DMS79 (cell line): ENCODE results near the gene SLC35G6.
"Not testable (repeated sequence)": the region's sequence is repeated elsewhere in the genome, so short reads cannot be mapped to it uniquely, and the experiment has no call there.

Experiments used
- DNase-seq: peaks from one replicate; lab custom pipeline; 2025; lab: John Stamatoyannopoulos, UW

The SLC35G6 gene

DNA sequence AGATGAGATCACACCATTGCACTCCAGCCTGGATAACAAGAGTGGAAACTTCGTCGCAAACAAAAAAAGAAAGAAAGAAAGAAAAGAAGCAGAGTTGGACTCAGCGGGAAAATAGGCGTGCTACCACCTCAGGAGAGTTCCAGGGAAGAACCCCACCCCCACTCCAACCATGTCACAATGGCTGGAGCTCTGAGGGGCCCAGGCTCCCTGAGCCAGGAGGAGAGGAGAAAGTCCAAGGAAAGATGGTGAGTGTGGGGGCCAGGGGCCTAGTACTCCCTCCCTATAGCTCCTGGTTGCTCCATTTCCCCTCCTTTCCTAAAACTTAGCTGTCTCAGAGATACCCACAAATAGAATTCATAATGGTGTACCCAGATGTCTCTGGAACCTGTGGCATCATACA, at the start of gene SLC35G6:
Gene SLC35G6, plus strand, starts transcription at position 172 of the 400 bp plus-strand sequence. Its CDS starts 71 bp downstream, at position 243.
- DNase-seq: not testable (repeated sequence)

DNA sequence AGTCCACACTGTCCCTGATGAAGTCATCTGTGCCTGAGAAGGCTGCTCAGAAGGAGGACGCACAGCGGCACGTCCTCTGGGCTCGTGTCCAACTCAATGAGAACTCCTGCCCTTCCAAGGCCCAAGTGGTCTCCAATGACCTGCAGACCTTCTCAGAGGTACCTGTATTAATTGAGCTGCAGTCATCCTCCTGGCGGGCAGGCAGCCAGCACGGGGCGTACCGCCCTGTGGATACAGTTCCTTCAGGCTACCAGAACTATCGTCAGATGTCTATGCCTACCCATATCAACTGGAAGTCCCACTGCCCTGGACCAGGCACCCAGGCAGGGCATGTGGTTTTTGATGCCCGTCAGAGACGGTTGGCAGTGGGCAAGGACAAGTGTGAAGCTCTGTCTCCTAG, 49.0 kb upstream of the SLC35G6 start:
- no peak for DNase-seq

DNA sequence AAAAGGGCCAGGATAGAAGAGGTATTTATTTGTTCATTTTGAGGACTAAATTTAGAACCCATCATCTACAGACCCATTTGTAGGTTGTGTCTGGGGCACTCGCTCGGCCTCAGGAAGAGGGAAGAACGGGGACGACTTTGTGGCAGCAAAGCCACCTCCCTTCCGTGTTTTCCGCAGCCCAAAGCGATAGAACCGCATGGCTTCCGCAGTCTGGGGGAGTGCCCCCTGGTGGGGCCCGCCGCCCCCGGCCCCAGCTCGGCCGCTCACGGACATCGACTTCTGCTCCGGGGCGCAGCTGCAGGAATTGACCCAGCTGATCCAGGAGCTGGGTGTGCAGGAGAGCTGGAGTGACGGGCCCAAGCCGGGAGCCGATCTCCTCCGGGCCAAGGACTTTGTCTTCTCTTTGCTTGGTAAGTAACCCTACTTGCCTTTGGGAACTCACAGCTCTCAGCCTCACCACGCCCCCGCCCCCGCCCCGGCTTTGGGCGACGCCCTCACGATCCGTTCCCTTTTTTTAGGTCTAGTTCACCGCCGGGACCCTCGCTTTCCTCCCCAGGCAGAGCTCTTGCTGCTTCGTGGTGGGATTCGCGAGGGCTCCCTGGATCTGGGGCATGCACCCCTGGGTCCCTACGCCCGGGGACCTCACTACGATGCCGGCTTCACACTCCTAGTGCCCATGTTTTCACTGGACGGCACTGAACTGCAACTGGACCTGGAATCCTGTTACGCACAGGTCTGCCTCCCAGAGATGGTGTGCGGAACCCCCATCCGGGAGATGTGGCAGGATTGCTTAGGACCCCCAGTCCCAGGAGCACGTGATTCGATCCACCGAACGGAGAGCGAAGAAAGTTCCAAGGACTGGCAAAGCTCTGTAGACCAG, 45.3 kb upstream of the SLC35G6 start:
- no peak for DNase-seq

DNA sequence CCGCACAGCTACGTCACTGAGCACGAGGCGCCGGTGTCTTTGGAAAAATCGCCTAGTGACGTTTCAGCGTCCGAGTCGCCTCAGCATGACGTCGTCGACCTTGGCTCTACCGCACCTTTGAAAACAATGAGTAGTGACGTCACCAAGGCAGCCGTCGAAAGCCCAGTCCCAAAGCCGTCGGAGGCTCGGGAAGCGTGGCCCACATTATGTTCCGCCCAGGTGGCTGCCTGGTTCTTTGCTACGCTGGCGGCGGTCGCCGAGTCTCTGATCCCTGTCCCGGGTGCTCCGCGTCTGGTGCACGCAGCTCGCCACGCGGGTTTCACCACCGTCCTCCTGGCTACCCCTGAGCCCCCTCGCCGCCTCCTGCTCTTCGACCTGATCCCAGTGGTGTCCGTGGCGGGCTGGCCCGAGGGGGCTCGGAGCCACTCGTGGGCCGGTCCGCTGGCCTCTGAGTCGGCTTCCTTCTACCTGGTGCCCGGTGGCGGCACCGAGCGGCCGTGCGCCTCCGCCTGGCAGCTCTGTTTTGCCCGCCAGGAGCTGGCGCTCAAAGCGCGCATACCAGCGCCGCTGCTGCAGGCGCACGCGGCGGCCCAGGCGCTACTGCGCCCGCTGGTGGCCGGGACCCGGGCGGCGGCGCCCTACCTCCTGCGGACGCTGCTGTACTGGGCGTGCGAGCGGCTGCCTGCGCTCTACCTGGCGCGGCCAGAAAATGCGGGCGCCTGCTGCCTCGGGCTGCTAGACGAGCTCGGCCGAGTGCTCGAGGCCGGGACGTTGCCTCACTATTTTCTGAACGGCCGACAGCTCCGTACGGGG, 44.5 kb upstream of the SLC35G6 start:
- DNase-seq: peak; percentile 54

DNA sequence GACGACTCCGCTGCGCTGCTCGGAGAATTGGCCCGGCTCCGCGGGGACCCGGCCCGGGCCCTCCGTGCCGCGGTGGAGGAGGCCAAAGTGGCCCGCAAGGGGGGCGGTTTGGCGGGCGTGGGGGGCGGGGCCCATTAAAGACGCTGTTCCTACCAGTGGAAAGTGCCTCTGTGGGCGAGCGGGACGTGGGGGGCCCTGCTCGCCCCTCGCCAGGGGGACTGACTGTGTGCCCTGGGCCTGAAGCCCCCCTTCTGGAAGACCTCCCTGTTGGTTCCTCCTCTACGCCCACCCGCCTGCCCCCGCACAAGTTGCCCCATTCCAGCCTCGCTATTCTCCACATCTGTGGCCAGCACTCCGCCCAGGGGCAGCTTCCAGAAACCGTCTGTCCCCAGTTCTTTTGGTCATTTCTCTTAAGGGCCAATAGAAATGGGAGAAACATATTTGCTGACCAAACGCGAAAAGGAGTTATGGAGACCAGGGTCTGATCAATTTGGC, 43.8 kb upstream of the SLC35G6 start:
- DNase-seq: no peak

DNA sequence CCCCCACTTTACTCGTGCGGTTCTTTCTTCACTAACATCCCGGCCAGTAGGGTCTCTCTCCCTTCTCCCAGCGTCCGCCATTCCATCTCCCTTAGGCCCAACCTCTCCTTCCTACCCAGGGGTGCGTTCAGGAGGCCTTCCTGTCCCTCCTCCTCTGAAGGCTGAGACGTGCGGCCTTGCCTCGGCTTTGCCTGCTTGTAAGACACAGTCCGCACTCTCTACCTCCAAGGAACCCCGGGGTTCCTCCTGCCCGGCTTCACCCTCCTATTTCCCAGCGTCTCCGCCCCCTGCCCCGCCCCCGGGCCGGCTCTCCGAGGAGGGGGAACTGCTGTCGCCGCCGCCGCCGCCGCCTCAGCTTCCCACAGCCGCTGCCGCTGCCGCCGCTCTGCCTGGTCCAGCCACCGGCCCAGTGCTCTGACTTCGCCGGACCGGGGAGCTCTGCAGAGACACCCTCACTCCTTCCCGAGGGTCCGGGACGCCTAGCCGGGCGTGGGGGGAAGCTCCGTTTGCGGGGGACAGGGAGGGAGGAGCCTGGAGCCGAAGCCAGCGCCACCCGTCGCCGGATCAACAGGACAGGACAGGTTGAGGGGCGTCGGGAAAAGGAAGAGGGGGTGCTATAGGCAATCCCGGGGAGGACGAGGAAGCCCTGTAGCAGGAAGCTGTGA, 43.2 kb upstream of the SLC35G6 start:
- no peak for DNase-seq

DNA sequence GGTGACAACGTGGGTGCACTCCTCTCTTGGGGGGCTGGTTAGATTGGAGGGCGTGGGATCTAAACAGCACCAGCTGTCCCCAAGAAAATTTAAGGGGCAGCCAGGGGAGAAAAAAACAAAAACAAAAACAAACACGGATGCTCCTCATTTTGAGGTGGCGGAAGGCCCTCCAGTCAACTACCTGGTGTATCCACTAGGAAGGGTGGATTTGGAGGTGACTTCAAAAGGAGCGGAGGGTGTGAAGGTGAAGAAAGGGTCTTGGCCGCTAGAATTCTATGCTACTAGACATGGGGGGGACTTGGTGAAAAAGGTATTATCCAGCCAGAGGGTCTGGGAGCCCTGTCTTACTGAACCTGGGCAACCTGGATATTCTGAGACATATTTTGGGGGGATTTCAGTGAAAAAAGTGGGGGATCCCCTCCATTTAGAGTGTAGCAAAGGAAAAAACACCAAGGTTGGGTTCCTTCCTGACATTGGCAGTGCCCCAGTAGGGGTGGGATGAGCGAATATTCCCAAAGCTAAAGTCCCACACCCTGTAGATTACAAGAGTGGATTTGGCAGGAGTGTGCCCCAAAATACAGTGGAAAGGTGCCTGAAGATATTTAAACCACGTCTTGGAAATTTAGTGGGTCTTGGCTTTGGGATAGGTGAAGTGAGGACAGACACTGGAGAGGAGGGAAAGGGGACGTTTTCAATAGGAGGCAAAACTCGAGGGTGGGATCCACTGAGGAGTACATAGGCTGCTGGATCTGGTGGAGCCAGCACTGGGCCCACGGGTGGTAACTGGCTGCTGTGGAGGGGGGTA, 42.4 kb upstream of the SLC35G6 start:
- DNase-seq: no peak

DNA sequence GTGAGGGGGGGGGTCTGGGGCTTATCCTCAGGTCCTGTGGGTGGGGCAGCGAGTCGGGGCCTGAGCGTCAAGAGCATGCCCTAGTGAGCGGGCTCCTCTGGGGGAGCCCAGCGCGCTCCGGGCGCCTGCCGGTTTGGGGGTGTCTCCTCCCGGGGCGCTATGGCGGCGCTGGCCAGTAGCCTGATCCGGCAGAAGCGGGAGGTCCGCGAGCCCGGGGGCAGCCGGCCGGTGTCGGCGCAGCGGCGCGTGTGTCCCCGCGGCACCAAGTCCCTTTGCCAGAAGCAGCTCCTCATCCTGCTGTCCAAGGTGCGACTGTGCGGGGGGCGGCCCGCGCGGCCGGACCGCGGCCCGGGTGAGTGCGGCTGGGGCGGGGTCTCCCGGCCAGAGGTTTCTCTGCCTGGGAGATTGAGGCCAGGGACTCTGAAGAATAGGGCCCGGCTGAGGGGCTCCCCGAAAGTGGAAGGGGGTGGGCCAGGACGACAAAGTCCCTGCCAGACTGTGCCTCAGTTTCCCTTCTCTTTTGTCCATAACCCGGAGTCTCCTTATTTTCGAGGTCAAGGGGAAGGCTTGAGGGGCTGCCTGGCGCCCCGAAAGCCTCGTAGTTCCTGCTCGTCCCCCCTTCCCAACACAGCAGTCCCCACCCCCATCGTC, 41.7 kb upstream of the SLC35G6 start, which contains the start of gene FGF11:
Gene FGF11, plus strand, starts transcription at position 51 of the 651 bp plus-strand sequence. Its CDS starts 109 bp downstream, at position 160.
- no peak for DNase-seq

DNA sequence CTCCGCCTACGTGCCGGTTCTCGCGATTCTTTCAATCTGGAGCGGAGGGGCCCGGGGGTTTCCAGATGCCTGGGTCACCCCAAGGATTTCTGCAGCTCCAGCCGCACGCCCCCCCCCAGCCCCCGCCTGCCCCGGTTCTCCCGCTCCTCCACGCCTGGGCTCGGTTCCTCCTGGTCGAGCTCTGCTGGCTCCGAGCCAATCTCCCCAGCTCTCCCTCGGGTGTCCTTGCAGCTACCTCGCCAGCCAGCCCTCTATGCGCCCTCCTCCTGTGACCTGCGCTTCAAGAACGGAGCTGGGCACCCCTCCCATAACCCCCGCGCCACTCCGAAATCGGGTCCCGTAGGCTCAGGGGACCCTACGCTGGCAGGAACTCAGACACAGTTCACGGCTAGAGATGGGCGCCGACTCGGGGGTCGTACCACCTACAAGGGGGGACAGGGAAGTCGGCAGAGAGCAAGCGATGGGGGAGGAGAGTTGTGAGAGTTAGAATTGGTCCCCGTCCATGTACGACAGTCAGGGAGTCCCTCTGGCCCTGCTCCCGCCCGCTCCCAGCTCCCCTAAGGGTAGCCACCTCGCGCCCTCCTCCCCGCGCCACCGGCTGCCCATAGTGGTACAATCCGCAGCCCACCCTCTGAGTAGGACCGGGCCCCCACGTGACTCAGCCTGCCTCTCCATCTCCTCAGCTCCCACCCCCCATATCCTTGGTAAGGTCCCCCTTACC, 41.0 kb upstream of the SLC35G6 start:
- DNase-seq: peak; percentile 67

DNA sequence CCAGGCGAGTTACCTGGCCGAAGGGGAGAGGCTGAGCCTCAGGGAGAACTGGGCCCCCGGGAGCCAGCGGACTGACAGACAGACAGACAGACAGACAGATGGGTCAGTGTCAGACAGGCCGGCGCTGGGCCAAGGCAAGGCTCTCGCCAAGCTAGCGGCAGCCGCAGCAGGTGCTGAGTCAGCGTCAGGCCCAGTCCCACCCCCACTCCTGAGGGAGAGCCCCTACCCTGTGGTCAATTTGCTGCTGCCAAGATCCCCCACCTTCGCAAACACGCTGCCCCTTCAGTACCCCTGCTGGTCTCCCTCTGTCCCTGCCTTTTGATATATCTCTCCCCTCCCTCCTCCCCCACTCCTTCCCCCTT, 40.4 kb upstream of the SLC35G6 start:
- DNase-seq: no peak

DNA sequence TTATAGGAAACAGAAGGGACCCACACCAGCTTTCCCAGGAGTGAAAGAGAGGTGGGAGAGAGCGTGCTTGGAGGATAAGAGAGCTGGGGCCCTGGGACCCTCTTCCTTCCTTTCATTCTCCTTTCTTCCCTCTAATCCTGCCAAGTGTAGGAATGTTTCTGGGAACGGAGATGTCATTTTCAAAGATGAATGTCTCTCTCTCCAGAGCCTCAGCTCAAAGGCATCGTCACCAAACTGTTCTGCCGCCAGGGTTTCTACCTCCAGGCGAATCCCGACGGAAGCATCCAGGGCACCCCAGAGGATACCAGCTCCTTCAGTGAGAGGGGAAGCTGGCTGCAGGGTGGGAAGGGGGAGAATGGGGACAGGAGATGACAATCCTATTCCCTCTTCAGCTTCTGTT, 40.0 kb upstream of the SLC35G6 start:
- no peak for DNase-seq

DNA sequence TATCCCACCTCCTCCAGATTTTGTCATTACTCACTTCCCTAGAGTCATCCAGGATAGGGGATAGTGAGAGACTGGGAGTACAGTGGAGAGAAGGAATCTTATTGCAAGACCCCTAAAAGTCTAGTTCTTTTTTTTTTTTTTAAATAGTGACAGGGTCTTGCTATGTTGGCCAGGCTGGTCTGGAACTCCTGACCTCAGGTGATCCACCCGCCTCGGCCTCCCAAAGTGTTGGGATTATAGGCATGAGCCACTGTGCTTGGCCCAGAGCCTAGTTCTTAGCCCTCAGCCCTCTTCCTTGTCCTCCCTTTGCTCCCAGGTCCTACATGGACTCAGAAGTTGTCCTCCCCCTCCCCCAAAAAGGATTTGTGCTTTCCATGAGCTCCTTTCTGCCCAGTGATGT, 39.1 kb upstream of the SLC35G6 start:
- DNase-seq: no peak

DNA sequence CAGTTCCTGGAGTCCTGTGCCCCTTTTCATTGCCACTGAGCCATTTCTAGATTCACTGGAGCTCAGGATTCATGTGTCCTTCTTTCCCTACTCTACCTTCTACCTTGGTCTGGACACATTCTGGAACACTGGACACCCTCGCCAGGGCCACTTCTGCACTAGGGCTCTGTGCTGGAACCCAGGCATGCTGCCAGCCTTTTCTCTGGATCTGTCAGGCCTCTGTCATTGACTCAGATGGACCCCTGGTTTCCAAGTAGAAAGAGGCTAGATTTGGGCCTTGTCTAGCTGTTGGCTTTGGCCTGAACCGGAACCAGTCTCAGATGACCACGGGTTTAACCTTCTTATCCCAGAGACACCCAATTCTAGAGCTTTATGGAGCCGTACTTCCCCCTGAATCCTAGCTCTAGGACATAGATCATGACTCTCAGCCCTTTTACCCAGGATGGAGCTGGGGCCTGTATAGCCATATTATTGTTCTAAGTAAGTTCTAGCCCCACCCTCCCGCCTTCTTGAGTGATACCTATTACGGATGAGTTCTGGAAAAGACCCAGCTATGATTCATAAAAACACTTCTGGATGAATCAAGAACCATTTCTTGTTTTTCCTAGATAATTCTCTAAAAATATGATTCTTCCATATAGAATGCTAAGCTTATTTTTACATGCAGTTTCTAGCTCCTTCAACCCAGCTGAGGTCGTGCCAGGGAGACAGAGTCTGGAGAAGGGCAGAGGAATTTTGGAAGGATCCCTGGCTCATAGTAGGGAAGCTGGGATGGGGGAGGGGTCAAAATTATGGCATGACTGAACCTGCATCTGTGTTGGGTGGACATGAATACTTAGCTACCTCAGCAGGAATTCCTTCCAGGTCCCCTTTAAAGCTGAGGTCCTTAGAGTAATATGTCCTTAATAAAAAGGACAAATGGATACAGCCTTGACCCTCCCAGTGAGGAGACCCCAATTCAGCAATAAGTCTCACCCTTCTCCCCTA, 37.5 kb upstream of the SLC35G6 start:
- no peak for DNase-seq

DNA sequence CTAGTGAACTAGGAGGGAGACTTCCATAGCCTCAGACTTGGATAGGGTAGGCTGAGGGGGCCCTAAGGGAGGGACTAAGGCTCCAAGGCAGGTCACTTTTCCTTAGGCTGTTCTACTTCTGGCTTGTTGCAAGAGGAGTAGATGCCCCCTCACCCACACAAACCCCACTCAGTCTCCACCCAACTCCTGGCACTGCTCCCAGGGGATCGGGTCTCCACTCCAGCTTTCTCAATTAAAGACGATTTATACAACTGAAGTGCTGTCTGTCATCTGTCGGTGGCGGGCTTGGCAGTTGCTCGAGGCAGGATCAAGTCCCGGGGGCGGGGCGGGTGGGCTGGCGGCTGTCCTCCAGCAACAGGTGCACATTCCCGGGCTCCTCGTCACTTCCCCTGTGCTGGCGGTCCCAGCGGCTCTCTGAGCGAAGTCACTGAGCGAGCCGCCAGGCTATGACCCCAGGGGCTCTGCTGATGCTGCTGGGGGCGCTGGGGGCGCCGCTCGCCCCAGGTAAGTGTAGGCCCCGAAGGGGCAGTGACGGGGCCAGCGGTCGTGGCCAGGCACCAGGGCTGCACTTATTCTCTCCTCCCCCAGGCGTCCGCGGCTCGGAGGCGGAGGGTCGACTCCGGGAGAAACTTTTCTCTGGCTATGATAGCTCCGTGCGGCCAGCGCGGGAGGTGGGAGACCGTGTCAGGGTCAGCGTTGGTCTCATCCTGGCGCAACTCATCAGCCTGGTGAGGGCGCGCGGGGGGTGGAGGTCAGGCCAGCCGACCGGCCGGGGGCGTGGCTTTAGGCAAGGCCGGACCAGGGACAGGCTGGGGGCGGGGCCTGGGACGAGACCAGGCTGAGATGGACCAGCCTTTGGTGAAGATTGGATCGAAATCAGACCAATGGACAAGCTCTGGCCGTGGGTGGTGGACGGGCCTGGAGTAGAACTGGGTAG, 36.3 kb upstream of the SLC35G6 start, which contains the start of gene CHRNB1:
Gene CHRNB1, plus strand, starts transcription at position 380 of the 937 bp plus-strand sequence. Its CDS starts 67 bp downstream, at position 447.
- peak; percentile 12 for DNase-seq

DNA sequence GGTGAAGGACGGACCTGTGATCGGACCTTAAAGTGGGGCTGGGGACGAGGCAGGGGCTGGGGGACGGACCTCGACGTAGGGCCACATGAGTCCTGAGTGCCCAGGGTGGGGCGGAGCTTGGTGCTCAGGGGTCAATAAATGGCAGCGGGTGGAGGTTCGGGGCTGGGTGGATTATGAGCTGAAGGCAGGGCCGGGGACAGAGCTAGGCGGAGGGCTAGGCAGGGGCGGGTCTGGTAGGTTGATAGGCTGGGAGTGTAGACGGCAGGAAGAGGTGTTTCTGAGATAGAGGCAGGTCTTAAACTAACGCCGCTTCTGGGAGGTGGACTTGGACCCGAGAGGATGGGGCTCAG, 35.7 kb upstream of the SLC35G6 start:
- DNase-seq: peak; percentile 39

DNA sequence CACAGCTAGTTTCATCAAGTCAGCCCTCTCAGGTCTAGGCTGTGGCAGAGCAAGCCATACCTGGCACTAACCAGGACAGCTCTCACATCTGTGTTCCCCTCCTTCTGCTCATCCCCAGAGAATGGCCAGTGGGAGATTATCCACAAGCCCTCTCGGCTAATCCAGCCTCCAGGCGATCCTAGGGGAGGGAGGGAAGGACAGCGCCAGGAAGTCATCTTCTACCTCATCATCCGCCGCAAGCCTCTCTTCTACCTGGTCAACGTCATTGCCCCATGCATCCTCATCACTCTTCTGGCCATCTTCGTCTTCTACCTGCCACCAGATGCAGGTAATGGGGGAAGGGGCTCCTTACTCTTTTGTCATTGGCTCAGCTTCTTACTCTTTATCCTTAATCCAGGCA, 32.8 kb upstream of the SLC35G6 start:
- no peak for DNase-seq

DNA sequence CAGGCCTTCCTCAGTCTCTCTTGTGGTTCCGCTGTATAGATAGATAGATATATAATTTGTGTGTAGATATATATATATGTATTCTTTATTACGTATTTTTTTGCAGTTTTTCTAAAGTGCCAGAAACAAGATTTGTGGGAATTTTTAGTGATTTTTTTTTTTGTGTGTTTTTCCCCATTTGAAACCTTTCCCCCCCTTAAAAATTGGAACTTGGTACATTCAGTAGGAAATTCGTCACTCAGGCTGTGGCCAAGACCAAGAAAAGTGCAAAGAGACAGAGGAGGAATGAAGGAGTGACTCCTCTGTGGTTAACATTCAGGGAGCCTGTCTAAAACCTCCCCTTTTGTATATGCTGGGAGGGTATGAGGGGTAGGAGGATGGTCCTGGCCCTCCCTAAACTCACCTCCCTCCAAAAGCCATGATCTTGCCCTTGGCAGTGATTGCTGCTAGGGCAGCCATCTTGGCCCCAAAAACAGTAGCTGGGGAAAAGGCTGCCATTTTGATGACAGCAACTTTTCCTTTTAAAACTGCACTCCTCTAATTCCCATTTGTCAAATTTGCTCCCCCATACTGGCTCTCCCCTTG, 21.2 kb upstream of the SLC35G6 start:
- no peak for DNase-seq
